Activated CD8-positive, alpha-beta T cell treated with anti-CD3 and anti-CD28 coated beads for 36 hours (primary cell): ENCODE measurements around the gene IMP4. TPM values are rescaled to one million over a fixed set of nuclear protein-coding genes. Genes with fewer than 3 reads are reported as not detected.
A peak's percentile ranks its signal among the peaks of the same experiment; 100 is the strongest.

Experiments
- ATAC-seq: fragments of 200-7000 bp; cut with Tn5 transposase; one replicate; pipeline ENCODE4 v1.10.0; 2021; ENCODE audit warnings: mild to moderate bottlenecking, moderate library complexity
- CTCF ChIA-PET: fragments of 350-600 bp; sonication (Branson Sonifier 250); formaldehyde crosslinking; loops from one replicate; lab custom pipeline; 2021; ENCODE audit warnings: antibody characterized with exemption; lab: Charles Lee
- POLR2A ChIA-PET: fragments of 350-600 bp; sonication (Branson Sonifier 250); formaldehyde crosslinking; loops from one replicate; lab custom pipeline; 2021; ENCODE audit warnings: antibody characterized with exemption; lab: Charles Lee
- DNase-seq: peaks from one replicate; pipeline ENCODE4 v3.0.0-alpha.2; 2020
- H3K27ac Mint-ChIP-seq: one replicate; pipeline ENCODE4 v1.8.0; 2021; ENCODE audit warnings: mild to moderate bottlenecking, mixed read lengths
- H3K27me3 Mint-ChIP-seq: one replicate; pipeline ENCODE4 v1.8.0; 2021; ENCODE audit warnings: mixed read lengths
- H3K36me3 Mint-ChIP-seq: one replicate; pipeline ENCODE4 v1.8.0; 2021; ENCODE audit warnings: low read depth, mixed read lengths
- H3K4me1 Mint-ChIP-seq: one replicate; pipeline ENCODE4 v1.8.0; 2021; ENCODE audit warnings: low read depth, mixed read lengths
- H3K4me3 Mint-ChIP-seq: one replicate; pipeline ENCODE4 v1.8.0; 2021; ENCODE audit warnings: mild to moderate bottlenecking, moderate library complexity, mixed read lengths
- H3K9me3 Mint-ChIP-seq: one replicate; pipeline ENCODE4 v1.8.0; 2021; ENCODE audit warnings: mixed read lengths
- CTCF ChIP-seq: fragments of 200-600 bp; IDR thresholded peaks from one replicate; pipeline ENCODE4 v1.8.0; 2022; ENCODE audit warnings: antibody characterized with exemption, mild to moderate bottlenecking
- intact Hi-C: fragments of 100-400 bp; cut with micrococcal nuclease; formaldehyde crosslinking; loops from one replicate; pipeline ENCODE4 v1.10.0; 2022
- total RNA-seq, 2 experiments: library from RNA; stranded (reverse); gene quantifications; one replicate each; pipeline ENCODE4 v1.2.3, GENCODE V29; 2021

Gene IMP4
- total RNA-seq, 2 experiments from 2014 or later, result 160 to 163 TPM

DNA sequence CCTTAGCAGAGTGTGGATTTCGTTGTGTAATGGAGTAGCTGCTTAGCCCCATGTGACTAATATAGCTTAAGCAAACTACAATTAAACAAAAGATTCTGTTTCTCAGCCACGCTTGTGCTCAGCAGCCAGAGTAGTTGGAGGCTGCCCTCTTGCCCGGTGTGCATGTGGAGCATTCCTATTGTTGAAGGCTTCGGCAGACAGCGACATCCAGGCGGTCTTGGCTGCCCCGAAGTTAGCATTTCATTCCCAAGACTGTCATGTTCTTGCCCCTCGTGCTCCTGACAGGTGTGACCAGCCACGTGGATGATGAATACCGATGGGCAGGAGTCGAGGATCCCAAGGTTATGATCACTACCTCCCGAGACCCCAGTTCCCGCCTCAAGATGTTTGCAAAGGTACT lies 2.4 kb downstream of the IMP4 start:
- ChIA-PET CTCF (no interaction called here), POLR2A (interaction anchor here (0.6 to 4.7 kb wide), 4 partner anchors 9 to 44 kb away, joined by 3 to 65 read pairs (median 4); partner anchors contain the start of gene PTPN18)
- DNase-seq (no peak), ATAC-seq (no peak)
- Mint-ChIP-seq H3K36me3 (peaks cover 55% of the 10 kb centered on the region), H3K9me3 (no peaks in the 10 kb centered on the region), H3K4me1 (peaks cover 41% of the 10 kb centered on the region), H3K4me3 (peak overlapping the region; percentile 98), H3K27me3 (no peaks in the 10 kb centered on the region), H3K27ac (no peak overlapping the region)
- intact Hi-C loops, result no loop called here
- no peak for TF ChIP-seq CTCF

- CTCF ChIA-PET, result no interaction called here
- no peak for TF ChIP-seq CTCF
- H3K4me1 Mint-ChIP-seq, result peaks cover 36% of the 10 kb centered on the region
- no peak overlapping the region for H3K4me3 Mint-ChIP-seq
- H3K36me3 Mint-ChIP-seq, result peaks cover 55% of the 10 kb centered on the region
- DNase-seq, result no peak
- H3K27me3 Mint-ChIP-seq, result no peaks in the 10 kb centered on the region
- H3K9me3 Mint-ChIP-seq, result no peaks in the 10 kb centered on the region
- no peak overlapping the region for H3K27ac Mint-ChIP-seq
- POLR2A ChIA-PET, result interaction anchor here (0.6 to 4.7 kb wide), 2 partner anchors 8 to 44 kb away, joined by 3 to 65 read pairs; partner anchors contain the start of gene PTPN18
- no peak for ATAC-seq
- intact Hi-C loops, result no loop called here
Measured at GRCh38 chr2:130345611-130346010, 2.9 kb downstream of the IMP4 start.

DNA sequence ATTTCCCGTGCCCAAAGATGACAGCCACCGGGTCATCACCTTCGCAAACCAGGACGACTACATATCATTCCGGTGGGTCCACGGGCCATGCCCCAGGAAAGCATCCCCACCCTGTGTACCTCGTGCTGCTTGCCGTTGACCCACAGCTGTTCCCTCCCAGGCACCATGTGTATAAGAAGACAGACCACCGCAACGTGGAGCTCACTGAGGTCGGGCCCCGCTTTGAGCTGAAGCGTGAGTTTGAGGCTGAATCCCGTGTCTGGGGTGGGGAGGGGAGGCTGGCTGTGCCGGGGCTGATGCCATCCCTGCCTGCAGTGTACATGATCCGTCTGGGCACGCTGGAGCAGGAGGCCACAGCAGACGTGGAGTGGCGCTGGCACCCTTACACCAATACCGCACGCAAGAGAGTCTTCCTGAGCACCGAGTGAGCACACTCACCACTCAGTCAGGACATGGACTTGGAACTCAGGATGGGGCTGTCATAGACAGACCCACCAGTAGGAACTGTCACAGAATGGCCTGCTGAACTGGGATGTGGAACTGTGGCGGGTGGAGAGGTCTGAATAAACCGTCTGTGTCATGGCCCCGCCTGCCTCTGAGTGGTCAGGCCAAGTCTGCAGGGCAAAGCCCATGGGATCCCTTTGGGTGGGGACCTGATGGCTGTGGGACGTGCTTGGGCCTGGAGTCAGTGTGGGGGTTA lies 3.5 kb downstream of the IMP4 start:
- Mint-ChIP-seq H3K36me3 (peaks cover 55% of the 10 kb centered on the region), H3K4me1 (peaks cover 32% of the 10 kb centered on the region), H3K27ac (peak overlapping the region; percentile 4), H3K9me3 (no peaks in the 10 kb centered on the region), H3K27me3 (no peaks in the 10 kb centered on the region), H3K4me3 (no peak overlapping the region)
- no peak for TF ChIP-seq CTCF
- POLR2A ChIA-PET, result interaction anchor here (0.6 kb wide), 1 partner anchor 43 kb away, joined by 3 read pairs; no protein-coding TSS in a partner anchor
- intact Hi-C loops, result no loop called here
- CTCF ChIA-PET, result no interaction called here
- DNase-seq (no peak), ATAC-seq (no peak)

DNA sequence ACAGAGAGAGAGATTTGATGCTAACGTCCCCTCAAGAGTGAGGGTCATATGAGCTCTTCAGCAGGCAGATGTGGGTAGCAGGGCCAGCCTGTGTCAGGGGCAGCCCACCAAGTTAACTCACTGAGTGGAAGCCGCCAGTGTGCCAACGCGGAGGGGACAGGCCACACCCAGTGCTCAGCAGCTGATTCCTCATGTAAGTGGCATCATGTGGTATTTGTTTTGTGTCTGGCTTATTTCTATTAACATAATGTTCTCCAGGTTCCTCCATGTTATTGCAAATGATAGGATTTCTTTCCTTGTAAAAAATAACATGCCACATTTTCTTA lies 4.0 kb downstream of the IMP4 start:
- H3K27ac Mint-ChIP-seq, result peak overlapping the region; percentile 4
- no peak for TF ChIP-seq CTCF
- no peaks in the 10 kb centered on the region for H3K27me3 Mint-ChIP-seq
- peaks cover 29% of the 10 kb centered on the region for H3K4me1 Mint-ChIP-seq
- H3K36me3 Mint-ChIP-seq, result peaks cover 55% of the 10 kb centered on the region
- ChIA-PET CTCF (no interaction called here), POLR2A (no interaction called here)
- no peak overlapping the region for H3K4me3 Mint-ChIP-seq
- intact Hi-C loops, result no loop called here
- no peak for ATAC-seq
- no peaks in the 10 kb centered on the region for H3K9me3 Mint-ChIP-seq
- no peak for DNase-seq

DNA sequence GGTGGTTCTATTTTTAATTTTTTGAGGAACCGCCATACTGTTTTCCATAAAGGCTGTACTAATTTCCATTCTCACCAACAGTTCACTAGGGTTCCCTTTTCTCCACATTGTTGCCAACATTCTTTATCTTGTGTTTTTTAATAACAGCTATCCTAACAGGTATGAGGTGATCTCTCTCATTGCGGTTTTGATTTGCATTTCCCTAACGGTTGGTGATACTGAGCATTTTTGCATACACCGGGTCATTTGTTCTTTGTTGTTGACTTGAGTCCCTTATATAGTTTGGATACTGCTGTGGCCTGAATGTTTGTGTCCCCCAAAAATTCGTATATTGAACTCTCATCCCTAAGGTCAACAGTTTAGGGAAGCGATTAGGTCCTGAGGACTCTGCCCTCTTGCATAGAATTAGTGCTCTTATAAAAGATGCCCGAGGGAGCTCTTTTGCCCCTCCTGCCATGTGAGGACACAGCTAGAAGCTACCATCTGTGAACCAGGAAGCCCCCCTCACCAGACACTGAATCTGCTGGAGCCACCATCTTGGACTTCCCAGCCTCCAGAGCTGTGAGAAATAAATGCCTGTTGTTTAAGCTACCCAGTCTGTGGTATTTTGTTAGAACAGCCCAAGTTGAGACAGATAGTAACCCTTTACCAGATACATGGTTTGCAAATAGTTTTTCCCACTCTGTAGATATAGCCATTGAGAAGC lies 4.7 kb downstream of the IMP4 start:
- ChIA-PET CTCF (interaction anchor here (1.0 kb wide), 1 partner anchor 17 kb away, joined by 3 read pairs; no protein-coding TSS in a partner anchor), POLR2A (interaction anchor here (0.8 to 1.2 kb wide), 4 partner anchors 13 to 27 kb away, joined by 3 read pairs; no protein-coding TSS in a partner anchor)
- DNase-seq (no peak), ATAC-seq (no peak)
- peaks cover 55% of the 10 kb centered on the region for H3K36me3 Mint-ChIP-seq
- intact Hi-C loops, result no loop called here
- H3K27me3 Mint-ChIP-seq, result no peaks in the 10 kb centered on the region
- peak overlapping the region; percentile 30 for H3K27ac Mint-ChIP-seq
- peaks cover 29% of the 10 kb centered on the region for H3K4me1 Mint-ChIP-seq
- TF ChIP-seq CTCF, result no peak
- no peaks in the 10 kb centered on the region for H3K9me3 Mint-ChIP-seq
- no peak overlapping the region for H3K4me3 Mint-ChIP-seq
